CD14-positive monocyte (primary cell): ENCODE data around the gene APOE. TPM values are rescaled to one million over a fixed set of nuclear protein-coding genes. Genes with fewer than 3 reads are reported as not detected.
A peak's percentile ranks its signal among the peaks of the same experiment; 100 is the strongest.

ENCODE experiments used
- DNase-seq, 3 donors: peaks; one replicate each; pipeline ENCODE4 v3.0.0-alpha.2; 2011 to 2022
- H2AFZ ChIP-seq: 2 replicates; pipeline ENCODE4 v1.6.0; 2012; ENCODE audit warnings: mild to moderate bottlenecking, low read depth, low read length, inconsistent platforms; ENCODE audit not compliant: insufficient read depth, poor library complexity, severe bottlenecking
- H3K27ac ChIP-seq, 2 donors: 1 replicate in 1 of 2; 2 replicates in 1 of 2; pipeline ENCODE4 v1.5.1; 2012 to 2013; ENCODE audit warnings: low read length in 2 of 2, control low read depth in 1 of 2, inconsistent platforms in 1 of 2, low read depth in 1 of 2, mild to moderate bottlenecking in 1 of 2
- H3K27me3 ChIP-seq, 2 donors: one replicate each; pipeline versions ENCODE4 v1.6.0 to v1.6.1; 2011 to 2013; ENCODE audit warnings: low read length in 2 of 2; ENCODE audit not compliant: control insufficient read depth in 2 of 2, insufficient read depth in 2 of 2
- H3K36me3 ChIP-seq, 2 donors: replicated peaks in 1 of 2; 1 replicate in 1 of 2; 2 replicates in 1 of 2; pipeline versions ENCODE4 v1.5.1 to v1.6.1; 2012 to 2013; ENCODE audit warnings: low read length in 2 of 2, control low read depth in 1 of 2, inconsistent platforms in 1 of 2, mild to moderate bottlenecking in 1 of 2; ENCODE audit not compliant: insufficient read depth in 2 of 2, control insufficient read depth in 1 of 2
- H3K4me1 ChIP-seq, 2 donors: 1 replicate in 1 of 2; 2 replicates in 1 of 2; pipeline versions ENCODE4 v1.5.1 to v1.6.1; 2012 to 2013; ENCODE audit warnings: low read length in 2 of 2, control low read depth in 1 of 2, inconsistent platforms in 1 of 2, mild to moderate bottlenecking in 1 of 2, moderate library complexity in 1 of 2; ENCODE audit not compliant: insufficient read depth in 2 of 2, control insufficient read depth in 1 of 2
- H3K4me2 ChIP-seq: replicated peaks from 2 replicates; pipeline ENCODE3; 2012; ENCODE audit warnings: low read length, moderate library complexity, mild to moderate bottlenecking; ENCODE audit not compliant: poor library complexity, severe bottlenecking; ENCODE audit errors: extremely low read depth
- H3K4me3 ChIP-seq, 3 experiments: fragments of 200-600 bp in 1 of 3; sonication (generic) in 1 of 3; replicated peaks in 1 of 3; 1 replicate in 2 of 3; 2 replicates in 1 of 3; pipeline ENCODE4 v1.5.1; 2011 to 2013; ENCODE audit warnings: low read length in 3 of 3, mild to moderate bottlenecking in 3 of 3, control low read depth in 2 of 3, low read depth in 2 of 3, inconsistent platforms in 1 of 3, moderate library complexity in 1 of 3
- H3K79me2 ChIP-seq: 2 replicates; pipeline ENCODE4 v1.6.0; 2012; ENCODE audit warnings: mild to moderate bottlenecking, control low read depth, inconsistent platforms, low read length, moderate library complexity; ENCODE audit not compliant: insufficient read depth
- H3K9ac ChIP-seq: 2 replicates; pipeline ENCODE4 v1.6.0; 2017; ENCODE audit warnings: low read length, mild to moderate bottlenecking; ENCODE audit not compliant: insufficient read depth, poor library complexity, severe bottlenecking
- H3K9me3 ChIP-seq, 2 donors: replicated peaks in 1 of 2; 1 replicate in 1 of 2; 2 replicates in 1 of 2; pipeline versions ENCODE4 v1.5.1 to v1.6.1; 2012 to 2013; ENCODE audit warnings: low read length in 2 of 2, control low read depth in 1 of 2; ENCODE audit not compliant: control insufficient read depth in 1 of 2, insufficient read depth in 1 of 2
- H4K20me1 ChIP-seq: 2 replicates; pipeline ENCODE4 v1.6.0; 2012; ENCODE audit warnings: mild to moderate bottlenecking, low read length, control low read depth, moderate library complexity; ENCODE audit not compliant: insufficient read depth
- H3K27ac Mint-ChIP-seq, 7 donors: one replicate each; pipeline ENCODE4 v1.8.0; 2020; ENCODE audit warnings: mild to moderate bottlenecking in 7 of 7, mixed read lengths in 7 of 7, moderate library complexity in 6 of 7, inconsistent platforms in 2 of 7
- H3K27me3 Mint-ChIP-seq, 3 donors: one replicate each; pipeline ENCODE4 v1.8.0; 2021 to 2022; ENCODE audit warnings: low read depth in 3 of 3, mild to moderate bottlenecking in 3 of 3, mixed read lengths in 3 of 3, moderate library complexity in 3 of 3, inconsistent platforms in 1 of 3
- H3K36me3 Mint-ChIP-seq, 2 donors: one replicate each; pipeline ENCODE4 v1.8.0; 2020; ENCODE audit warnings: mixed read lengths in 2 of 2, inconsistent platforms in 1 of 2, mild to moderate bottlenecking in 1 of 2
- H3K4me1 Mint-ChIP-seq: one replicate; pipeline ENCODE4 v1.8.0; 2020; ENCODE audit warnings: mild to moderate bottlenecking, mixed read lengths
- H3K4me3 Mint-ChIP-seq, 2 donors: one replicate each; pipeline ENCODE4 v1.8.0; 2020; ENCODE audit warnings: mild to moderate bottlenecking in 2 of 2, mixed read lengths in 2 of 2, moderate library complexity in 1 of 2
- H3K9me3 Mint-ChIP-seq, 7 donors: one replicate each; pipeline ENCODE4 v1.8.0; 2020 to 2022; ENCODE audit warnings: mixed read lengths in 7 of 7, mild to moderate bottlenecking in 6 of 7, moderate library complexity in 6 of 7, inconsistent platforms in 2 of 7
- CTCF ChIP-seq: fragments of 200-600 bp; IDR thresholded peaks from one replicate; pipeline ENCODE4 v1.8.0; 2022; ENCODE audit warnings: antibody characterized with exemption, mild to moderate bottlenecking
- WGBS: methylation state at CpG from one replicate; pipeline ENCODE4 v1.1.5; 2013; ENCODE audit warnings: missing lambda C conversion rate; ENCODE audit not compliant: insufficient coverage; 5-methylcytosine and 5-hydroxymethylcytosine counted together
- intact Hi-C, 2 donors: fragments of 100-400 bp; cut with micrococcal nuclease; formaldehyde crosslinking; loops; one replicate each; pipeline versions ENCODE4 v1.15.0 to v1.15.1; 2023
- polyA plus RNA-seq, 3 donors: library from polyadenylated mRNA; depleted of rRNA in 1 of 3; unstranded in 2 of 3; stranded (reverse) in 1 of 3; fragments of 300-500 nt in 2 of 3; fragments of >200 nt in 1 of 3; fragmentation: Illumina TruSeq in 2 of 3; gene quantifications; 1 replicate in 2 of 3; 2 replicates in 1 of 3; pipeline ENCODE4 v1.2.3, GENCODE V29; 2012 to 2021

Gene APOE
- polyA plus RNA-seq, 3 donors: 0.30 to 1.0 TPM; not detected in 1

DNA sequence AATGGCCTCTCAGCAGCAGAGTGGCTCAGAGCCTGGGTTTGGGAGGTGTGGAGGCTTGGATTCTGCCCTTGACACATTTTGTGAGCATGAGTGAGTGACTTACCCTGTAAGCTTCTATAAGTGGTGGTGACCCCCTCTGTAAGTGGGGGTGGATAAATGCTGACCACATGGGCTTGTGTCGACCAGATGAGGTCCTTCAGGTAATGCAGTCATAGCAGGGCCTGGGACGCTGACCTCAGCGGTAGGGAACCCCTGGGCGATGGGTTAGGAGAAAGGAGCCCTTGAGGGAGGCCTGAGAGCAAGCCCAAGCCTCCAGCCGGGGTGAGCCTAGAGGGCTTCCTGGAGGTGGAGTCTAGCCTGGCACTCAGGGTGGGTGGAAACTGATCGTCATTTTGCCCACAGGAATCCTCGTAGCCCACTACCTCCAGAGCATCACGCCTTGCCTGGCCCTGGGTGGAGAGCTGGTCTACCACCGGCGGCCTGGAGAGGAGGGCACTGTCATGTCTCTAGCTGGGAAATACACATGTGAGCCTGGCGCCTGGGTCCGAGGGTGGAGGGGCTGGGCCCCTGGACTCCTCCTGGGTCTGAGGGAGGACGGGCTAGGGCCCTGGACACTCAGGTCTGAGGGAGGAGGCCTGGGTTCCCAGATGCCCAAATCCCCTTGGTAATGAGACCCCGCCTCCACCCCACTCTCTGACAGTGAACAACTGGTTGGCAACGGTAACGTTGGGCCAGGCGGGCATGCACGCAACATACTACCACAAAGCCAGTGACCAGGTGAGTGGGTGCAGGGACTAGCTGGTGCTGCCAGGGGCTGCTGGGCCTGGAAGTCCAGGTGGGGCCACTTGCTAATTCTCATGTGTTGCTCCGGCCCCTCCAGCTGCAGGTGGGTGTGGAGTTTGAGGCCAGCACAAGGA is 5.0 kb upstream of the APOE start:
- 97% methylated on average over 14 of the region's 19 CpGs for WGBS

More for the DNA sequence above, 5.0 kb upstream of the APOE start:
- no peak for DNase-seq
- Histone ChIP-seq H3K9ac (no peak overlapping the region), H4K20me1 (no peaks in the 10 kb centered on the region), H3K4me2 (no peak overlapping the region), H3K9me3 (no peaks in the 10 kb centered on the region), H3K27me3 (peaks cover 0 to 14% of the 10 kb centered on the region in 2 donors), H3K4me3 (no peak overlapping the region), H3K36me3 (peaks cover 50 to 68% of the 10 kb centered on the region in 2 donors), H2AFZ (no peak overlapping the region), H3K4me1 (peaks cover 0 to 2% of the 10 kb centered on the region in 2 donors), H3K27ac (no peak overlapping the region), H3K79me2 (no peaks in the 10 kb centered on the region)
- H3K4me3 Mint-ChIP-seq: no peak overlapping the region
- peaks cover 11 to 18% (median 13%) of the 10 kb centered on the region in 3 donors for H3K27me3 Mint-ChIP-seq
- H3K9me3 Mint-ChIP-seq: peaks cover 0 to 2% (median 0%) of the 10 kb centered on the region in 7 donors
- no peak for TF ChIP-seq CTCF
- H3K27ac Mint-ChIP-seq: peak overlapping the region in 3 of 7 donors; percentile 25 to 50 (median 30)
- H3K36me3 Mint-ChIP-seq: peaks cover 54 to 69% of the 10 kb centered on the region in 2 donors
- H3K4me1 Mint-ChIP-seq: peaks cover 1% of the 10 kb centered on the region
- intact Hi-C loops: loop anchor here (5.0 kb wide), 1 partner anchor 157 kb away; no protein-coding TSS in a partner anchor
